Fibroblast of skin of back (primary cell): Measurements from ENCODE around the gene EFNB3. TPM values are rescaled to one million over a fixed set of nuclear protein-coding genes. Genes with fewer than 3 reads are reported as not detected.

Experiments
- DNase-seq: peaks from one replicate; pipeline ENCODE4 v3.0.0-alpha.2; 2013
- polyA plus RNA-seq, 2 experiments: library from polyadenylated mRNA; unstranded; fragments of 120-200 nt; gene quantifications; one replicate each; pipeline ENCODE4 v1.2.1, GENCODE V29; 2013; ENCODE audit not compliant: insufficient read length in 2 of 2

The EFNB3 gene, protein sequence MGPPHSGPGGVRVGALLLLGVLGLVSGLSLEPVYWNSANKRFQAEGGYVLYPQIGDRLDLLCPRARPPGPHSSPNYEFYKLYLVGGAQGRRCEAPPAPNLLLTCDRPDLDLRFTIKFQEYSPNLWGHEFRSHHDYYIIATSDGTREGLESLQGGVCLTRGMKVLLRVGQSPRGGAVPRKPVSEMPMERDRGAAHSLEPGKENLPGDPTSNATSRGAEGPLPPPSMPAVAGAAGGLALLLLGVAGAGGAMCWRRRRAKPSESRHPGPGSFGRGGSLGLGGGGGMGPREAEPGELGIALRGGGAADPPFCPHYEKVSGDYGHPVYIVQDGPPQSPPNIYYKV
- 5.5 TPM for polyA plus RNA-seq (2013, experiment 1 of 2; ENCODE audit: insufficient read length)
- 7.6 TPM for polyA plus RNA-seq (2013, experiment 2 of 2; ENCODE audit: insufficient read length)

DNA sequence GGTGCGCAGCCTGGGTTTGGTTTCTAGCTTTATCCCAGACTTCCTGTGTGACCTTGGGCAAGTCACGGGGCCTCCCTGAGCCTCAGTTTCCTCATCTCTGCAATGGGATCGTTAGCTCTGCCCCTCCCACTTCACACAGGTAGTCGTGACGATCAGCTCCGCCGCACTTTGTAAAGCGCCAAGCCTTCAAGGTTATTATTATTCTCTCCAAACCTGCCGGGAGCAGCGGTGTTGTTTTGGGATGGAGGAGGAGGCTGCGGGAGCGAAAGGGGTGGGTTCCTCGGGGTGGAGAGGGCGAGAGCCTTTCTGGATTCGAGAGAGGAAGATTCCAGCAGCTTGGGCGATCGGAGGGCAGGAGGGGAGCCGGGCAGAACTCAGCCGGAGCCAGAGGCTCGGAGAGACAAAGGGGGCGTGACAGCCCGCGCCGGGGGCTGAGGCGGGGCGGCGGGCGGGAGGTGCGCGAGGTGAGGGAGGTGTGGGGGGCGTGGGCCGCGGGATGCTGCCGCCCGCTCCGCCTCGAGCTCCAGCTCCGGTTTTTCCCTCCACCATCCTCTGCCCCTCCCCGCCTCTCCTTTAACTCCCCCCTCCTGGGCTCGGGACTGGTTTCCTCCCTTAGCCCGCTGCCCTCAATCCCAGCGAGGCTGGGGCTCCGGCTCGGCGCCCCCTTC lies at the start of gene EFNB3:
Gene EFNB3, plus strand, starts transcription at position 602 of the 668 bp plus-strand sequence. CDS start 397 bp downstream, outside the sequence.
- DNase-seq: peak; percentile 58

DNA sequence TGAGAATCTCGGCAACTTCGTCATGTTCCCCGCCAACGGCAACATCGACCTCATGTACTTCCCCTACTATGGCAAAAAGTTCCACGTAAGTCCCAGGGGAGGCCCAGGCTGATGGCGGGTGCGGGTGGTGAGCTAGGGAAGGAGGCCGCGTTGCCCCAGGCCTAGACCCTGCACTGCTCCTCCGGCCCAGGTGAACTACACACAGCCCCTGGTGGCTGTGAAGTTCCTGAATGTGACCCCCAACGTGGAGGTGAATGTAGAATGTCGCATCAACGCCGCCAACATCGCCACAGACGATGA lies 49.5 kb upstream of the EFNB3 start:
- no peak for DNase-seq

DNA sequence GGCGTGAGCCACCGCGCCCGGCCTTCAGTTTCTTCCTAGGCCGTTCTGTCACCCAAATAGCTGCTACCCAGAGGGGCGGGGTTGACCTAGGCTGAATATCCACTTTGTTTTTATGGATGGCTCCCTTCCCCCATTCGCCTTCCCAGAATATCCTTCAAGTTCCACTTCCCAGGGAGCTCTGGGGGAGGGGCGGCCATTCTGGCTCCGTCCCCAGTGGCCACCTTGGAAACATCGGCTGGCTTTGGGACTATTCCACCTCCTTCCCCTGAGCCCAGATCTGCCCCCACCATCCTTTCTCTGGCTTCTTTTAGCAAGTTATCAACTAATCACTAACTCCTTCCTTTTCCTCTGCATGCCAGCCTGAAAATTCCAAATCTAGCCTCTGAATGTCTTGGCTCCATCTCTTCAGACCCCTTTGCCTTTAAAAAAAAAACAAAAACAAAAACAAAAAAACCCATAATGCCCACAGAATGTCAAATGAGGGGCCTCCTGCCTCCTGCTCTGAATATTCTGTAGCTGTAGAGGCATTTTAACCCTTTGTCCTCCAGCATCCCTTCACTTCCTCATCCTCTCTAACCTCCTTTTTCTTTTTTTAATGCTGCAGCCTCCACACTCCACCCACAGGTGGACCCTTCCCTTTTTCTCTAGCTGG lies 47.9 kb upstream of the EFNB3 start:
- DNase-seq: no peak

- no peak for DNase-seq
Observed at GRCh38 chr17:7667656-7668406, 37.2 kb upstream of the EFNB3 start.

DNA sequence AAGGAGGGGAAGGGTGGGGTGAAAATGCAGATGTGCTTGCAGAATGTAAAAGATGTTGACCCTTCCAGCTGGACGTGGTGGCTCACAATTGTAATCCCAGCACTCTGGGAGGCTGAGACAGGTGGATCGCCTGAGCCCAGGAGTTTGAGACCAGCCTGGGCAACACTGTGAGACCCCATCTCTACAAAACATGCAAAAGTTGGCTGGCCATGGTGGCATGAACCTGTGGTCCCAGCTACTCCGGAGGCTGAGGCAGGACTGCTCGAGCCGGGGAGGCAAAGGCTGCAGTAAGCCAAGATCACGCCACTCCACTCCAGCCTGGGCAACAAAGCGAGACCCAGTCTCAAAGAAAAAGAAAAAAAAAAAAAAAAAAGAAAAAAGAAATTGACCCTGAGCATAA lies 36.5 kb upstream of the EFNB3 start:
- DNase-seq: no peak

GRCh38 chr17:7673239-7673638 lies 31.8 kb upstream of the EFNB3 start:
- no peak for DNase-seq

GRCh38 chr17:7674934-7675333 lies 30.1 kb upstream of the EFNB3 start:
- DNase-seq: no peak

GRCh38 chr17:7676533-7676932 lies 28.5 kb upstream of the EFNB3 start:
- DNase-seq: no peak

GRCh38 chr17:7677388-7678067 lies 27.5 kb upstream of the EFNB3 start:
- no peak for DNase-seq

DNA sequence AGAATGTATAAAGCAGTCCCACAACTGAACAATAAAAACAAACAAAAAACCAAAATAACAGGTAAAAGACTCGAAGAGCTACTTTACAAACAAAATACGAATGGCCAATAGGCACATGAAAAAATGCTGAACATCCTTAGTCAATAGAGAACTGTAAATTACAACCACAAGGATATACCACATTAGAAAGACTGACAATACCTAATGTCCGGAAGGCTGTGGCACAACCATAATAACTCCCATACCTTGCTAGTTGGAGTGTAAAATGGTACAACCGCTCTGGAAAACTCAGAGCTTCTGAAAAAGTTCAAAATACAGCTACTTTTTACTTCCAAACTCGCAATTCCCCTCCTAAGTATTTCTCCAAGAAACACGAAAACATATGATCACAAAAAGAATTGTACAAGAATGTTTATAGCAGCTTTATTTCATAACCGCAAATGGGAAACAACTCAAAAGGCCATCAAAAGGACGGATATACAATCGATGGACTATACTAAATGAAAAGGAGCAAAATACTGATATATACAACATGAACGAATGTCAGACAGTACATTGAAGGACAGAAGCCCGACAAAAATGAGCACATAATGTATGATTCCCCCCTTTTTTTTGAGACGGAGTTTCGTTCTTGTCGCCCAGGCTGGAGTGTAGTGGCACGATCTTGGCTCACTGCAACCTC lies 20.0 kb upstream of the EFNB3 start:
- no peak for DNase-seq

- DNase-seq: peak; percentile 93
Observed at GRCh38 chr17:7685533-7686221, 19.3 kb upstream of the EFNB3 start.

DNA sequence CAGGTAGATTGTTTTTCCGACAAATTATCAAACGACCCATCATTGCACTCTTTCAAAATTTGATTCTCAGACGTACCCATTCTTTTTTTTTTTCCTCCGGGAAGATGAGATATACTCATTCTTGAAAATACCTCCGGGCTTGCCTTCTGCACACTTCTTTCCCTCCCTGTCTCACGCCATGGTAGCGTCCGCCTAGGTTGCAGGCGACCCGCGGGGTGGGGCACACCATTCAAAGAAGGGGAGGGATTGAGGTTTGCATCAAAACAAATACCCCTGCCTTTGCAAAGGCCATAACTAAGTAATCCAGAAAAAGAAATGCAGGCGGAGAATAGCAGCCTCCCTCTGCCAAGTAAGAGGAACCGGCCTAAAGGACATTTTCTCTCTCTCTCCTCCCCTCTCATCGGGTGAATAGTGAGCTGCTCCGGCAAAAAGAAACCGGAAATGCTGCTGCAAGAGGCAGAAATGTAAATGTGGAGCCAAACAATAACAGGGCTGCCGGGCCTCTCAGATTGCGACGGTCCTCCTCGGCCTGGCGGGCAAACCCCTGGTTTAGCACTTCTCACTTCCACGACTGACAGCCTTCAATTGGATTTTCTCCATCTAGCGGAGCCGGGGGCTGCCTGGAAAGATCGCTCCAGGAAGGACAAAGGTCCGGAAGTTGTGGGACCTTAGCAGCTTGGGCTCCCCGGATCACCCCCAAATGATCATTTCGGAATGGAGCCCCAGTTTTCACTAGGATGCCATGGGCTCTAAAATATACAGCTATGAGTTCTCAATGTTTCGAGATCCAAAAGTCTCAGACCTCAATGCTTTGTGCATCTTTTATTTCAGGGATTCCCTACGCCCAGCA lies 18.6 kb upstream of the EFNB3 start:
- peak; percentile 88 for DNase-seq

- peak; percentile 93 for DNase-seq
Observed at GRCh38 chr17:7687072-7687907, 17.7 kb upstream of the EFNB3 start, which contains the start of gene TP53. Gene TP53, minus strand, starts transcription at chr17:7687490. Its CDS starts 10,896 bp downstream, at chr17:7676594.

- peak; percentile 99 for DNase-seq
Observed at GRCh38 chr17:7687908-7688807, 16.8 kb upstream of the EFNB3 start, which contains the start of gene WRAP53. Gene WRAP53, plus strand, starts transcription at chr17:7688477. Its CDS starts 172 bp downstream, at chr17:7688649.

DNA sequence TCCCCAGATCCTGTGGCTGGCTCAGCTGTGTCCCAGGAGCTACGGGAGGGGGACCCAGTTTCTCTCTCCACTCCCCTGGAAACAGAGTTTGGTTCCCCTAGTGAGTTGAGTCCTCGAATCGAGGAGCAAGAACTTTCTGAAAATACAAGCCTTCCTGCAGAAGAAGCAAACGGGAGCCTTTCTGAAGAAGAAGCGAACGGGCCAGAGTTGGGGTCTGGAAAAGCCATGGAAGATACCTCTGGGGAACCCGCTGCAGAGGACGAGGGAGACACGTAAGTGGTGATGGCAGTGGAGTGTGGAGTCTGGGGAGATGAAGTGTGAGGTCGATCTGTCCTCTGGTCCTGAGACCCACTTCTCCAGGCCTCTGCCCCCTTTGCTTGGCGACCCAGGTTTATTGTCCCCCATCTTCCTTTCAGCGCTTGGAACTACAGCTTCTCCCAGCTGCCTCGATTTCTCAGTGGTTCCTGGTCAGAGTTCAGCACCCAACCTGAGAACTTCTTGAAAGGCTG lies 16.1 kb upstream of the EFNB3 start:
- DNase-seq: no peak

GRCh38 chr17:7695586-7695985 lies 9.4 kb upstream of the EFNB3 start:
- no peak for DNase-seq

DNA sequence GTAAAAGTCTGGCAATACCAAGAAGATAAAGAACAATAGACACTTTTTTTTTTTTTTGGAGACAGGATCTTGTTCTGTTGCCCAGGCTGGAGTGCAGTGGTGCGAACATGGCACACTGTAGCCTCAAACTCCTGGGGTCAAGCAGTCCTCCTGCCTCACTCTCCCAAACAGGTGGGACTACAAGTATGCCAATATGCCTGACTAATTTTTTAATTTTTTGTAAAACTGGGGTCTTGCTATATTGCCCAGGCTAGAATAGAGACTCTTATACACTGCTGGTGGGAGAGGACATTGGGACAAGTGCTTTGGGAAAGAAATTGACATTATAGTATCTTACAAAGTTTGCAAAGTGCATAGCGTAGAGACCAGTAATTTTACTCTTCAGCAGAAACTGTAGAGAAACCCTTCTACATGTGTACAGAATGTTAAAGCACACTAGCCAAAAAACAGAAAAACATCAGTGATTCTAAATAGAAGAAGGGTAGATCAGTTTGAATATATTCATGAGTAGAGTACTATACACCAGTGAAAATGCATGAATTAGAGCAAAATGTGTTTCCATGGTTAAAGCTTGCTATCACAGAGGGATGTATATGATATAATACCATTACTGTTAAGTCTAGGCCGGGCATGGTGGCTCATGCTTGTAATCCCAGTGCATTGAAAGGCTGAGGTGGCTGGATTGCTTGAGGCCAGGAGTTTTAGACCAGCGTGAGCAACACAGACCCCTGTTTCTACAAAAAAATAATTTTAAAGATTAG lies 7.0 kb upstream of the EFNB3 start:
- no peak for DNase-seq
